ENCODE results near the gene HUWE1.

Gene HUWE1

DNA sequence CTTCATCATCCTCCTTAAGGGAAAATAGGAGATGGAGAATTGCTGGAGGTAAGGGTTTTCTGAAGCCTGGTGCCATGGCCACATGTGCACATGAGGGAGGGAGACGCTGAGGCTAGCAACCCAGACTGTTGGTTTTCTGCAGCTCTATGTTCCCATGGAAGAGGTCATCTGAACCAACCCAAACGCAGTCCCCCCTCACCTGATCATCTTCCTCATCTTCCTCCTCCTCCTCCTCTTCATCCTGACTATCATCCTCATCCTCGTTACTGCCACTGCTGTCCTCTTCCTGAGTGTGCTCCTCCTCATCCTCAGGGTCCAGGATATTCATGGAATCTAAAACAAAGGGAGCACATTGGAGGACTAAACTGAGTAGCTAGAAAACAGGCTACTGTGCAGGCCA, 124.6 kb downstream of the HUWE1 start (continued):
- TF ChIP-seq, protein P1, sequence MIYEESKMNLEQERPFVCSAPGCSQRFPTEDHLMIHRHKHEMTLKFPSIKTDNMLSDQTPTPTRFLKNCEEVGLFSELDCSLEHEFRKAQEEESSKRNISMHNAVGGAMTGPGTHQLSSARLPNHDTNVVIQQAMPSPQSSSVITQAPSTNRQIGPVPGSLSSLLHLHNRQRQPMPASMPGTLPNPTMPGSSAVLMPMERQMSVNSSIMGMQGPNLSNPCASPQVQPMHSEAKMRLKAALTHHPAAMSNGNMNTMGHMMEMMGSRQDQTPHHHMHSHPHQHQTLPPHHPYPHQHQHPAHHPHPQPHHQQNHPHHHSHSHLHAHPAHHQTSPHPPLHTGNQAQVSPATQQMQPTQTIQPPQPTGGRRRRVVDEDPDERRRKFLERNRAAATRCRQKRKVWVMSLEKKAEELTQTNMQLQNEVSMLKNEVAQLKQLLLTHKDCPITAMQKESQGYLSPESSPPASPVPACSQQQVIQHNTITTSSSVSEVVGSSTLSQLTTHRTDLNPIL (CRISPR knock-in tag; IDR thresholded peaks at IDR 0.05; ENCODE audit: low read depth): no peak
- TF ChIP-seq, protein P2, sequence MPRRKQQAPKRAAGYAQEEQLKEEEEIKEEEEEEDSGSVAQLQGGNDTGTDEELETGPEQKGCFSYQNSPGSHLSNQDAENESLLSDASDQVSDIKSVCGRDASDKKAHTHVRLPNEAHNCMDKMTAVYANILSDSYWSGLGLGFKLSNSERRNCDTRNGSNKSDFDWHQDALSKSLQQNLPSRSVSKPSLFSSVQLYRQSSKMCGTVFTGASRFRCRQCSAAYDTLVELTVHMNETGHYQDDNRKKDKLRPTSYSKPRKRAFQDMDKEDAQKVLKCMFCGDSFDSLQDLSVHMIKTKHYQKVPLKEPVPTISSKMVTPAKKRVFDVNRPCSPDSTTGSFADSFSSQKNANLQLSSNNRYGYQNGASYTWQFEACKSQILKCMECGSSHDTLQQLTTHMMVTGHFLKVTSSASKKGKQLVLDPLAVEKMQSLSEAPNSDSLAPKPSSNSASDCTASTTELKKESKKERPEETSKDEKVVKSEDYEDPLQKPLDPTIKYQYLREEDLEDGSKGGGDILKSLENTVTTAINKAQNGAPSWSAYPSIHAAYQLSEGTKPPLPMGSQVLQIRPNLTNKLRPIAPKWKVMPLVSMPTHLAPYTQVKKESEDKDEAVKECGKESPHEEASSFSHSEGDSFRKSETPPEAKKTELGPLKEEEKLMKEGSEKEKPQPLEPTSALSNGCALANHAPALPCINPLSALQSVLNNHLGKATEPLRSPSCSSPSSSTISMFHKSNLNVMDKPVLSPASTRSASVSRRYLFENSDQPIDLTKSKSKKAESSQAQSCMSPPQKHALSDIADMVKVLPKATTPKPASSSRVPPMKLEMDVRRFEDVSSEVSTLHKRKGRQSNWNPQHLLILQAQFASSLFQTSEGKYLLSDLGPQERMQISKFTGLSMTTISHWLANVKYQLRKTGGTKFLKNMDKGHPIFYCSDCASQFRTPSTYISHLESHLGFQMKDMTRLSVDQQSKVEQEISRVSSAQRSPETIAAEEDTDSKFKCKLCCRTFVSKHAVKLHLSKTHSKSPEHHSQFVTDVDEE (CRISPR knock-in tag; IDR thresholded peaks at IDR 0.05): no peak
- no peak for TF ChIP-seq ZNF8 (CRISPR knock-in tag; IDR thresholded peaks at IDR 0.05)
- no peak for TF ChIP-seq CSDC2 (CRISPR knock-in tag; IDR thresholded peaks at IDR 0.05)
- no peak for TF ChIP-seq GLIS3 (CRISPR knock-in tag; IDR thresholded peaks at IDR 0.05)
- no peak for TF ChIP-seq PPARA (CRISPR knock-in tag; IDR thresholded peaks at IDR 0.05; ENCODE audit: borderline replicate concordance)

DNA sequence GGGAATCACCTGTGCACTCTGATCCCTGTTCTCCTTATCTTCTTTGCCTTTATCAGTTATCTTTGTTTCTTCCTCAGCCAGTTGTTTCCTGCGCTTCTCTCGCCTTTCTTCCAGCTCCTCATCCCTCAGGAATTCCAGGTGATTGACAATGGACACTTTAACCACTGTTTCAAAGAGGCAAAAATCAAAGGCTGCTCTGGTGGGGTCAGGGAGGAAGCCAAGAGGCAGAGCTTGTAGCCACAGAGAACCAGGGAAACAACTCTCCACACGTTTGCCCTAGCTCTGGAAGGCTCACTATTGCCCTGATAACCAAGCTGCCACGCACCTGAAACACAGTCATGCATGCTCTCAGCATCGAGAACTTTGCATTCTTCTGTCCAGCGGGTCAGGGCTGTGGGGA, 127.9 kb downstream of the HUWE1 start:
- no peak for ATAC-seq
- TF ChIP-seq TOX (CRISPR knock-in tag; IDR thresholded peaks at IDR 0.05; ENCODE audit: borderline replicate concordance) (no peak), ZNF565 (CRISPR knock-in tag; conservative IDR thresholded peaks at IDR 0.05; ENCODE audit: low read depth) (no peak), ISL1 (CRISPR knock-in tag; IDR thresholded peaks at IDR 0.05) (no peak)

DNA sequence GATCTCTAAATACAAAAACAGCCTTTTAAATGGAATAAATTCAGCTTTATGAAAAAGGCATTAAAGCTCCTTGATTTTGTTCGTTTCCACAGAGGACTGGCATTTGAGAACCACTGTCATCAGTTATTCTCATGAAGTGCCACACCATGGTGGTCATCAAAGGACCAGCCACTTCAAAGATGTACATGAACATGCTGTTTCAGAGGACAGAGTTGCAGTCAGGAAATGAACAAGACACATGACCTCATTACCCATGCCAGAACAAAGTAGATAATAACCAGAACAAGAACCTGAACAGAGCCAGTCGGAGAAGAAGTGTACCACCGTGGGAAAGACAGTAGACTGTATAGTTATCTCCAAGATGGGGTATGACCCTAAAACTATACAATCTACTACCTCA, 129.7 kb downstream of the HUWE1 start:
- TF ChIP-seq, protein P3, sequence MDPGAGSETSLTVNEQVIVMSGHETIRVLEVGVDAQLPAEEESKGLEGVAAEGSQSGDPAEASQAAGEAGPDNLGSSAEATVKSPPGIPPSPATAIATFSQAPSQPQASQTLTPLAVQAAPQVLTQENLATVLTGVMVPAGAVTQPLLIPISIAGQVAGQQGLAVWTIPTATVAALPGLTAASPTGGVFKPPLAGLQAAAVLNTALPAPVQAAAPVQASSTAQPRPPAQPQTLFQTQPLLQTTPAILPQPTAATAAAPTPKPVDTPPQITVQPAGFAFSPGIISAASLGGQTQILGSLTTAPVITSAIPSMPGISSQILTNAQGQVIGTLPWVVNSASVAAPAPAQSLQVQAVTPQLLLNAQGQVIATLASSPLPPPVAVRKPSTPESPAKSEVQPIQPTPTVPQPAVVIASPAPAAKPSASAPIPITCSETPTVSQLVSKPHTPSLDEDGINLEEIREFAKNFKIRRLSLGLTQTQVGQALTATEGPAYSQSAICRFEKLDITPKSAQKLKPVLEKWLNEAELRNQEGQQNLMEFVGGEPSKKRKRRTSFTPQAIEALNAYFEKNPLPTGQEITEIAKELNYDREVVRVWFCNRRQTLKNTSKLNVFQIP (CRISPR knock-in tag; IDR thresholded peaks at IDR 0.05; ENCODE audit: borderline replicate concordance, low read depth): no peak
- TF ChIP-seq, protein P1 (CRISPR knock-in tag; IDR thresholded peaks at IDR 0.05; ENCODE audit: low read depth): no peak
- no peak for TF ChIP-seq GLIS3 (CRISPR knock-in tag; IDR thresholded peaks at IDR 0.05)
- TF ChIP-seq ZNF70 (CRISPR knock-in tag; IDR thresholded peaks at IDR 0.05): no peak
- no peak for TF ChIP-seq ZC3H10 (CRISPR knock-in tag; IDR thresholded peaks at IDR 0.05)
- TF ChIP-seq PPARA (CRISPR knock-in tag; IDR thresholded peaks at IDR 0.05; ENCODE audit: borderline replicate concordance): no peak
- ATAC-seq: no peak

DNA sequence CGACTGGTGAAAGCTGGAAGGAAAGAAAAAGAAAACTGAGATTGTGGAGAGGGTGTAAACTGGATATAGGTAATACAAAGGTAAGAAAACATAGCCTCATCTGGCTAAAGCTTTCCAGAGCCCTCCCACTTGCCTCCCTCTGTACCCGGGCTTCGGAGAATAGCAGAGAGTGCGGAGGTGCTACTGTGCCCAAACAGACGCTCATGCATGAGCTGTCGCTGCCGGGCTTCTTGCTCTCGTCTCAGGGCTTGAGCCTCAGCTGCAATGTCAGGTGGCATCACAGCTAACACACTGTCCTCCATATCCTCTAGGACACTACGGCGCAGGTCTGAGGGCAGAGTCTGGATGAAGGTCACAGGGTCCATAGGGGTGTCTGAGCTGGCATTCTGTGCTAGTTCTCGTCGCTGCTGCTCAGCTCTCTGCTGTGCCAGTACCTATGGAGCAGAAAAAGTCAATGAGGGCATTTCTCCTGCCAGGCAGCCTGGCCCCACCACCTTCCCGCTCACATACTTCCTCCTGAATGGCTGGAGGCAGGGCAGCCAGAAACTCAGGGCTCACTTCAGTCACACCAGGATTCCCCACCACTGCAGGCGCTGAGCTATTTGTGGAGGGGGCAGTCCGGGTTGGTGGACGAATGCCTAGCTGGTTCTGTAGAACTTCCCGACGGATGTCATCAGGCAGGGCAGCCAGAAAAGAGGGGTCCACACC, 135.6 kb downstream of the HUWE1 start:
- TF ChIP-seq, protein P2 (CRISPR knock-in tag; IDR thresholded peaks at IDR 0.05): no peak
- TF ChIP-seq, protein P4, sequence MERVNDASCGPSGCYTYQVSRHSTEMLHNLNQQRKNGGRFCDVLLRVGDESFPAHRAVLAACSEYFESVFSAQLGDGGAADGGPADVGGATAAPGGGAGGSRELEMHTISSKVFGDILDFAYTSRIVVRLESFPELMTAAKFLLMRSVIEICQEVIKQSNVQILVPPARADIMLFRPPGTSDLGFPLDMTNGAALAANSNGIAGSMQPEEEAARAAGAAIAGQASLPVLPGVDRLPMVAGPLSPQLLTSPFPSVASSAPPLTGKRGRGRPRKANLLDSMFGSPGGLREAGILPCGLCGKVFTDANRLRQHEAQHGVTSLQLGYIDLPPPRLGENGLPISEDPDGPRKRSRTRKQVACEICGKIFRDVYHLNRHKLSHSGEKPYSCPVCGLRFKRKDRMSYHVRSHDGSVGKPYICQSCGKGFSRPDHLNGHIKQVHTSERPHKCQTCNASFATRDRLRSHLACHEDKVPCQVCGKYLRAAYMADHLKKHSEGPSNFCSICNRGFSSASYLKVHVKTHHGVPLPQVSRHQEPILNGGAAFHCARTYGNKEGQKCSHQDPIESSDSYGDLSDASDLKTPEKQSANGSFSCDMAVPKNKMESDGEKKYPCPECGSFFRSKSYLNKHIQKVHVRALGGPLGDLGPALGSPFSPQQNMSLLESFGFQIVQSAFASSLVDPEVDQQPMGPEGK (CRISPR knock-in tag; IDR thresholded peaks at IDR 0.05; ENCODE audit: borderline replicate concordance): no peak
- ATAC-seq: no peak
